Measurements from ENCODE around the gene RTL10.

DNA sequence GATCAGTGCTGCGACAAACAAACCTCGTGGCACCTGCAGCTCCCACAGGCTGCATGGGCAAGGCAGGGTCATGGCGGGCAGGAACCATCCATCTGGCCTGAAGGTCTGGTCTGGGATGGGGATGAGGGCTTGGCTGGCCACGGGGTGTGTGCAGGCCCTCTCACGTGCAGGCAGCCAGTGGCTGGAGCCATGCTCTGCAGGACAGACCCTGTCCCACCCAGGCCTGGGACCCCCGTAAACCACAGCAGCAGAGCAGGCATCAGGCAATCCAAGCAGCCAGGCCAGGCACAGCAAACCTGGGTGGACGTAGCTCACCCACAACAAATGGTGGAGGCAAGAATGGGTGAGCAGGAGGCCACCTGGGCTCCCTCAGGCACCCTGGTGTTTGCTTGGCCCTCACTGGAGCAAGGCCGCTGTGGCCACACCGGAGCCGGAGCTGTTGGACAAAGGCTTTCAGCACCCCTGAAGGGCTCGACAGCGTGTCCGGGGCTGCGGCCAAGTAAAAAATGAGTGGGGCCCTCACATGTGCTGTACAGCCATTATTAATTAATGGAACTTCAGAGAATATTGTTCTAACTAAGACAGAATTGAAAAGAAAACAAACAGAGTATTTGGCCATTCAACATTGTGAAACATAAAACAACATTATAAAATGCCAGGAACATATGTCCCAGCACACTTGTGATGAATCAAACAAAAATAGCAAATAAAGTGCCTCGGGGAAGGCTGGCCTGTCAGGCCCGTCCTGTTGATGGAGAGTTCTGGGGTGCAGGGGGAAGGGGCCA lies 24.0 kb upstream of the RTL10 start:
- TF ChIP-seq TP53 (CRISPR knock-in tag; IDR thresholded peaks at IDR 0.05) (no peak), KAT7 (CRISPR knock-in tag; IDR thresholded peaks at IDR 0.05; ENCODE audit: borderline replicate concordance) (no peak)
